Fibroblast of lung (primary cell): ENCODE measurements around the gene STXBP5L. TPM values are rescaled to one million over a fixed set of nuclear protein-coding genes. Genes with fewer than 3 reads are reported as not detected.
"Not testable (repeated sequence)": the region's sequence is repeated elsewhere in the genome, so short reads cannot be mapped to it uniquely, and the experiment has no call there.

Experiments used
- DNase-seq, 2 donors: peaks; one replicate each; pipeline versions ENCODE4 v3.0.0 to v3.0.0-alpha.2; 2010; ENCODE audit warnings: low read depth in 2 of 2
- H2AFZ ChIP-seq: 2 replicates; pipeline ENCODE4 v1.5.1; 2012; ENCODE audit warnings: low read length, control low read depth, inconsistent platforms
- H3K27ac ChIP-seq: 2 replicates; pipeline ENCODE4 v1.5.1; 2011; ENCODE audit warnings: low read length, control low read depth; ENCODE audit not compliant: insufficient read depth
- H3K27me3 ChIP-seq: 2 replicates; pipeline ENCODE4 v1.5.1; 2011; ENCODE audit warnings: mild to moderate bottlenecking, low read length; ENCODE audit not compliant: control insufficient read depth, insufficient read depth
- H3K36me3 ChIP-seq: 2 replicates; pipeline ENCODE4 v1.5.1; 2011; ENCODE audit warnings: low read length; ENCODE audit not compliant: control insufficient read depth, insufficient read depth
- H3K4me1 ChIP-seq: 2 replicates; pipeline ENCODE4 v1.5.1; 2011; ENCODE audit warnings: low read length; ENCODE audit not compliant: control insufficient read depth, insufficient read depth; ENCODE audit errors: extremely low read depth
- H3K4me2 ChIP-seq: 2 replicates; pipeline ENCODE4 v1.5.1; 2011; ENCODE audit warnings: low read length, control low read depth; ENCODE audit not compliant: insufficient read depth; ENCODE audit errors: extremely low read depth
- H3K4me3 ChIP-seq, 4 experiments: fragments of 200-600 bp in 1 of 4; sonication (generic) in 1 of 4; replicated peaks in 1 of 4; 2 replicates each; pipeline ENCODE4 v1.5.1; 2011 to 2016; ENCODE audit warnings: low read length in 4 of 4, low read depth in 3 of 4, mild to moderate bottlenecking in 3 of 4, control low read depth in 2 of 4, inconsistent platforms in 1 of 4, mixed read lengths in 1 of 4; ENCODE audit not compliant: insufficient read depth in 1 of 4; ENCODE audit errors: control extremely low read depth in 1 of 4
- H3K79me2 ChIP-seq: 2 replicates; pipeline ENCODE4 v1.5.1; 2012; ENCODE audit warnings: mild to moderate bottlenecking, low read length, inconsistent platforms; ENCODE audit not compliant: control insufficient read depth, insufficient read depth
- H3K9ac ChIP-seq: 2 replicates; pipeline ENCODE4 v1.5.1; 2011; ENCODE audit warnings: mild to moderate bottlenecking, low read length, control low read depth; ENCODE audit not compliant: insufficient read depth
- H3K9me3 ChIP-seq: 2 replicates; pipeline ENCODE4 v1.5.1; 2012; ENCODE audit warnings: low read depth, low read length; ENCODE audit not compliant: control insufficient read depth, insufficient read depth
- H4K20me1 ChIP-seq: 2 replicates; pipeline ENCODE4 v1.5.1; 2011; ENCODE audit warnings: low read length; ENCODE audit not compliant: control insufficient read depth, insufficient read depth; ENCODE audit errors: extremely low read depth
- EZH2 ChIP-seq: IDR thresholded peaks from 2 replicates; pipeline ENCODE4 v1.5.1; 2012; ENCODE audit warnings: low read length, control low read depth, mild to moderate bottlenecking; ENCODE audit errors: missing control alignments
- polyA plus RNA-seq, 2 donors: library from polyadenylated mRNA; depleted of rRNA in 1 of 2; stranded (reverse) in 1 of 2; unstranded in 1 of 2; fragments of >200 nt; gene quantifications; 2 replicates each; pipeline ENCODE4 v1.2.1, GENCODE V29; 2011 to 2012; ENCODE audit warnings: missing spikeins in 1 of 2
- total RNA-seq: library from RNA; depleted of rRNA; stranded (reverse); fragments of >200 nt; gene quantifications from 2 replicates; pipeline ENCODE4 v1.2.1, GENCODE V29; 2014
- TF ChIP-seq, protein P1 (sequence below), 2 donors: IDR thresholded peaks in 1 of 2; conservative IDR thresholded peaks in 1 of 2; 1 replicate in 1 of 2; 2 replicates in 1 of 2; pipeline ENCODE4 v1.5.1; 2011 to 2012; ENCODE audit warnings: low read length in 2 of 2, control low read depth in 1 of 2, inconsistent platforms in 1 of 2, low read depth in 1 of 2, mild to moderate bottlenecking in 1 of 2

STXBP5L gene
- total and polyA plus RNA-seq, 2 donors (not counting 1 experiment from before 2014, with no cell fraction given), result not detected

GRCh38 chr3:121202573-121202972, 294.6 kb downstream of the STXBP5L start:
- no peak for DNase-seq
- Histone ChIP-seq H3K27me3 (no peaks in the 10 kb centered on the region), H2AFZ (no peak overlapping the region), H3K9ac (no peak overlapping the region), H3K4me3 (no peak overlapping the region), H3K36me3 (no peaks in the 10 kb centered on the region), H3K4me2 (no peak overlapping the region), H3K4me1 (no peaks in the 10 kb centered on the region), H3K79me2 (no peaks in the 10 kb centered on the region), H3K27ac (no peak overlapping the region), H3K9me3 (no peaks in the 10 kb centered on the region), H4K20me1 (no peaks in the 10 kb centered on the region)
- TF ChIP-seq EZH2, result no peak
- TF ChIP-seq, protein P1, sequence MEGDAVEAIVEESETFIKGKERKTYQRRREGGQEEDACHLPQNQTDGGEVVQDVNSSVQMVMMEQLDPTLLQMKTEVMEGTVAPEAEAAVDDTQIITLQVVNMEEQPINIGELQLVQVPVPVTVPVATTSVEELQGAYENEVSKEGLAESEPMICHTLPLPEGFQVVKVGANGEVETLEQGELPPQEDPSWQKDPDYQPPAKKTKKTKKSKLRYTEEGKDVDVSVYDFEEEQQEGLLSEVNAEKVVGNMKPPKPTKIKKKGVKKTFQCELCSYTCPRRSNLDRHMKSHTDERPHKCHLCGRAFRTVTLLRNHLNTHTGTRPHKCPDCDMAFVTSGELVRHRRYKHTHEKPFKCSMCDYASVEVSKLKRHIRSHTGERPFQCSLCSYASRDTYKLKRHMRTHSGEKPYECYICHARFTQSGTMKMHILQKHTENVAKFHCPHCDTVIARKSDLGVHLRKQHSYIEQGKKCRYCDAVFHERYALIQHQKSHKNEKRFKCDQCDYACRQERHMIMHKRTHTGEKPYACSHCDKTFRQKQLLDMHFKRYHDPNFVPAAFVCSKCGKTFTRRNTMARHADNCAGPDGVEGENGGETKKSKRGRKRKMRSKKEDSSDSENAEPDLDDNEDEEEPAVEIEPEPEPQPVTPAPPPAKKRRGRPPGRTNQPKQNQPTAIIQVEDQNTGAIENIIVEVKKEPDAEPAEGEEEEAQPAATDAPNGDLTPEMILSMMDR (conservative IDR thresholded peaks at IDR 0.05 in 1 of 2, IDR thresholded peaks at IDR 0.05 in 1 of 2; ENCODE audit: low read depth in 1 of 2, low read length in 2 of 2), result no peak

GRCh38 chr3:121223116-121223515, 315.1 kb downstream of the STXBP5L start:
- TF ChIP-seq EZH2, result no peak
- TF ChIP-seq, protein P1 (conservative IDR thresholded peaks at IDR 0.05 in 1 of 2, IDR thresholded peaks at IDR 0.05 in 1 of 2; ENCODE audit: low read depth in 1 of 2, low read length in 2 of 2), result no peak
- H3K36me3 ChIP-seq, result no peaks in the 10 kb centered on the region
- no peak overlapping the region for H3K27ac ChIP-seq
- no peak overlapping the region for H3K4me3 ChIP-seq
- no peak overlapping the region for H2AFZ ChIP-seq
- no peaks in the 10 kb centered on the region for H3K4me1 ChIP-seq
- H4K20me1 ChIP-seq, result no peaks in the 10 kb centered on the region
- no peaks in the 10 kb centered on the region for H3K79me2 ChIP-seq
- DNase-seq, result no peak
- H3K4me2 ChIP-seq, result no peak overlapping the region
- H3K9ac ChIP-seq, result no peak overlapping the region
- H3K9me3 ChIP-seq, result no peaks in the 10 kb centered on the region
- H3K27me3 ChIP-seq, result no peaks in the 10 kb centered on the region

DNA sequence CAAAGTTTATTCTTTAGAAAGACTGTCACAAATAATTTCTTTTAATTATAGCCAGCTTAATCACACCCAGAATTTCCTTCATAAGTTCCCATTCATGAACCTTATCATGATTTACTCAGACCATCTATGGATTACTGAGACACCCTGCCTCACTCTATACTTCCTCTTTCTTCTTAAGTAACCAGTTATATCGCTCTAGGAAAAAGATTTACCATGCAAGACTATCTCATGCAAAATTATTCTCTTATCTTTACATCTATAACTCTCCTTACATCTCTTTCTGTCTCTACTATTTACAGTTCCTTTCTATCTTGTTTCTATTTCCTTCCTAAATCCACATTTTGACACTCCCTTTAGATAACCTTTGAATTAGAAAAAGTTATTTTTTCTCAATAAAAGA, 321.0 kb downstream of the STXBP5L start:
- no peaks in the 10 kb centered on the region for H3K4me1 ChIP-seq
- no peaks in the 10 kb centered on the region for H3K9me3 ChIP-seq
- H3K9ac ChIP-seq, result no peak overlapping the region
- H3K27ac ChIP-seq, result no peak overlapping the region
- no peaks in the 10 kb centered on the region for H3K79me2 ChIP-seq
- H3K36me3 ChIP-seq, result no peaks in the 10 kb centered on the region
- no peak overlapping the region for H3K4me3 ChIP-seq
- no peaks in the 10 kb centered on the region for H4K20me1 ChIP-seq
- no peak for DNase-seq
- no peak overlapping the region for H2AFZ ChIP-seq
- no peaks in the 10 kb centered on the region for H3K27me3 ChIP-seq
- TF ChIP-seq EZH2, result no peak
- TF ChIP-seq, protein P1 (conservative IDR thresholded peaks at IDR 0.05 in 1 of 2, IDR thresholded peaks at IDR 0.05 in 1 of 2; ENCODE audit: low read depth in 1 of 2, low read length in 2 of 2), result no peak
- H3K4me2 ChIP-seq, result no peak overlapping the region

DNA sequence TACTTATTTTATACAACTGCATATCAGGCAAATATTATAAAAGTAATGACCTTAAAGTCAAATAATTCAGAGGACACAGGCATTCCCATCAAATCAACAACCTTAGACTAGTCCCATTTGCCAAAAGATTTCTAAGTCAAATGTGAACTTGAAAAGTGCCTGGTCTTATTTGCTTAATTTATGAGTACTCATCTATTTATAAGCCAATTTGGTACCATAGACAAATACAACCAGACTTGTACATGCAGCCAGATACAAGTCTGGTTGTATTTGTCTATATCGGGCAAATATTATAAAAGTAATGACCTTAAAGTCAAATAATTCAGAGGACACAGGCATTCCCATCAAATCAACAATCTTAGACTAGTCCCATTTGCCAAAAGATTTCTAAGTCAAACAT, 322.2 kb downstream of the STXBP5L start:
- H3K36me3 ChIP-seq, H4K20me1 ChIP-seq, H3K27me3 ChIP-seq, H3K4me2 ChIP-seq, DNase-seq, H3K9me3 ChIP-seq, H3K4me1 ChIP-seq, H2AFZ ChIP-seq, H3K4me3 ChIP-seq, H3K79me2 ChIP-seq, H3K27ac ChIP-seq, H3K9ac ChIP-seq: not testable (repeated sequence)
